WTC11 (cell line): ENCODE measurements around the gene PTPRG. TPM values are rescaled to one million over a fixed set of nuclear protein-coding genes. Genes with fewer than 3 reads are reported as not detected.

Experiments used
- ATAC-seq: fragments of 200-7000 bp; cut with Tn5 transposase; 2 replicates; pipeline ENCODE4 v1.10.0; 2021; ENCODE audit warnings: mild to moderate bottlenecking, moderate library complexity
- CTCF ChIA-PET: fragments of 300-600 bp; sonication (Branson Sonifier 250); formaldehyde crosslinking; loops from one replicate; lab custom pipeline; 2021; ENCODE audit warnings: antibody characterized with exemption; lab: Charles Lee
- POLR2A ChIA-PET: fragments of 350-600 bp; sonication (Branson Sonifier 250); formaldehyde crosslinking; loops from one replicate; lab custom pipeline; 2021; ENCODE audit warnings: antibody characterized with exemption; lab: Charles Lee
- DNase-seq: peaks from one replicate; pipeline ENCODE4 v3.0.0; 2021; ENCODE audit warnings: low spot score
- H3K27ac Mint-ChIP-seq: 2 replicates; pipeline ENCODE4 v1.8.0; 2021; ENCODE audit warnings: mixed read lengths
- H3K27me3 Mint-ChIP-seq: 2 replicates; pipeline ENCODE4 v1.8.0; 2021; ENCODE audit warnings: low read depth, mild to moderate bottlenecking, moderate library complexity, mixed read lengths
- H3K36me3 Mint-ChIP-seq: 2 replicates; pipeline ENCODE4 v1.8.0; 2021; ENCODE audit warnings: mixed read lengths
- H3K4me1 Mint-ChIP-seq: 2 replicates; pipeline ENCODE4 v1.8.0; 2022; ENCODE audit warnings: mixed read lengths
- H3K4me3 Mint-ChIP-seq: 2 replicates; pipeline ENCODE4 v1.8.0; 2021; ENCODE audit warnings: mild to moderate bottlenecking, moderate library complexity, mixed read lengths
- H3K9me3 Mint-ChIP-seq: 2 replicates; pipeline ENCODE4 v1.8.0; 2021; ENCODE audit warnings: mixed read lengths
- ATF1 ChIP-seq: sonication (generic); formaldehyde crosslinking; IDR thresholded peaks from 2 replicates; pipeline ENCODE4 v1.8.1; 2023; ENCODE audit warnings: mild to moderate bottlenecking, moderate library complexity, missing genetic modification reagents
- GABPB1 ChIP-seq: sonication (generic); formaldehyde crosslinking; IDR thresholded peaks from 2 replicates; pipeline ENCODE4 v1.8.1; 2023; ENCODE audit warnings: mild to moderate bottlenecking, missing genetic modification reagents
- SMAD3 ChIP-seq: sonication (generic); formaldehyde crosslinking; IDR thresholded peaks from 2 replicates; pipeline ENCODE4 v1.8.0; 2022; ENCODE audit warnings: missing genetic modification reagents, mild to moderate bottlenecking, borderline replicate concordance
- SMAD4 ChIP-seq: sonication (generic); formaldehyde crosslinking; IDR thresholded peaks from 2 replicates; pipeline ENCODE4 v1.8.0; 2022; ENCODE audit warnings: mild to moderate bottlenecking, missing genetic modification reagents
- total RNA-seq: library from RNA; stranded (reverse); gene quantifications from 3 replicates; pipeline ENCODE4 v1.2.3, GENCODE V29; 2021
- TF ChIP-seq, protein P1 (sequence below): sonication (generic); formaldehyde crosslinking; conservative IDR thresholded peaks from 2 replicates; pipeline ENCODE4 v1.8.1; 2023; ENCODE audit warnings: mild to moderate bottlenecking, low read depth, missing genetic modification reagents, moderate library complexity
- TF ChIP-seq, protein P2 (sequence below): sonication (generic); formaldehyde crosslinking; IDR thresholded peaks from 2 replicates; pipeline ENCODE4 v1.8.0; 2022; ENCODE audit warnings: mild to moderate bottlenecking, missing genetic modification reagents
- TF ChIP-seq, protein P3 (sequence below): sonication (generic); formaldehyde crosslinking; IDR thresholded peaks from 2 replicates; pipeline ENCODE4 v1.8.0; 2023; ENCODE audit warnings: mild to moderate bottlenecking, missing genetic modification reagents
- TF ChIP-seq, protein P4 (sequence below): fragments of 250-450 bp; sonication (Bioruptor Pico); IDR thresholded peaks from 2 replicates; pipeline ENCODE4 v1.9.0; 2021; ENCODE audit warnings: mild to moderate bottlenecking
- TF ChIP-seq, protein P5 (sequence below): sonication (generic); formaldehyde crosslinking; IDR thresholded peaks from 2 replicates; pipeline ENCODE4 v1.8.0; 2023; ENCODE audit warnings: missing genetic modification reagents, mild to moderate bottlenecking, borderline replicate concordance
- TF ChIP-seq, protein P6 (sequence below): sonication (generic); formaldehyde crosslinking; IDR thresholded peaks from 2 replicates; pipeline ENCODE4 v1.8.1; 2022; ENCODE audit warnings: low read depth, mild to moderate bottlenecking, moderate library complexity, missing genetic modification reagents, borderline replicate concordance
- TF ChIP-seq, protein P7 (sequence below): sonication (generic); formaldehyde crosslinking; IDR thresholded peaks from 2 replicates; pipeline ENCODE4 v1.8.1; 2023; ENCODE audit warnings: mild to moderate bottlenecking, moderate library complexity, missing genetic modification reagents
- TF ChIP-seq, protein P8 (sequence below): fragments of 250-450 bp; sonication (Bioruptor Pico); IDR thresholded peaks from 2 replicates; pipeline ENCODE4 v1.8.0; 2021; ENCODE audit warnings: mild to moderate bottlenecking

Gene PTPRG
- total RNA-seq, 1 experiment from 2014 or later, result 106 TPM

DNA sequence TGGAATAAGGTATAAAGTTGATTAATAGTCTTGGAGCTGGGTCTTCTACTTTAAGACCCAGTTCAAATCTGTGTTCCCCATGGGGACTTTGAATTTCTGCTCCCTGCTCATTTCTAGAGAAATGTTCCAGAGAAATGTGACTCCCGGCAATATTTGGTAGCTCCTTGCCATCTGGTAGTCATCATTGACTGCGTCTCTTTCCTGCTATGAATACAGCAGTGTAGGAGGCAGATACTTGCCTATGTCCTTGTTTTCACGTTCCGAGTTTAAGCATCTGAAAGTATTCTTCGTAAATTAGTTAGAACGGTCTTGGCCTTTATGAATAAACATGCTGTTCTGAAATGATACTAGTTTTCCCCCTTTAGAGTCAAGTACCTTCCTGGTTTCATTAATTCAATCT, 352.9 kb downstream of the PTPRG start:
- Mint-ChIP-seq H3K27me3 (no peaks in the 10 kb centered on the region), H3K36me3 (no peaks in the 10 kb centered on the region), H3K4me1 (peaks cover 90% of the 10 kb centered on the region), H3K27ac (peak overlapping the region; percentile 42), H3K9me3 (no peaks in the 10 kb centered on the region), H3K4me3 (no peak overlapping the region)
- POLR2A ChIA-PET, result interaction anchor here (1.1 kb wide), 1 partner anchor 8 kb away, joined by 3 read pairs; no protein-coding TSS in a partner anchor
- ATAC-seq (no peak), DNase-seq (no peak)
- no peak for TF ChIP-seq SMAD3 (CRISPR knock-in tag)
- TF ChIP-seq, protein P1, sequence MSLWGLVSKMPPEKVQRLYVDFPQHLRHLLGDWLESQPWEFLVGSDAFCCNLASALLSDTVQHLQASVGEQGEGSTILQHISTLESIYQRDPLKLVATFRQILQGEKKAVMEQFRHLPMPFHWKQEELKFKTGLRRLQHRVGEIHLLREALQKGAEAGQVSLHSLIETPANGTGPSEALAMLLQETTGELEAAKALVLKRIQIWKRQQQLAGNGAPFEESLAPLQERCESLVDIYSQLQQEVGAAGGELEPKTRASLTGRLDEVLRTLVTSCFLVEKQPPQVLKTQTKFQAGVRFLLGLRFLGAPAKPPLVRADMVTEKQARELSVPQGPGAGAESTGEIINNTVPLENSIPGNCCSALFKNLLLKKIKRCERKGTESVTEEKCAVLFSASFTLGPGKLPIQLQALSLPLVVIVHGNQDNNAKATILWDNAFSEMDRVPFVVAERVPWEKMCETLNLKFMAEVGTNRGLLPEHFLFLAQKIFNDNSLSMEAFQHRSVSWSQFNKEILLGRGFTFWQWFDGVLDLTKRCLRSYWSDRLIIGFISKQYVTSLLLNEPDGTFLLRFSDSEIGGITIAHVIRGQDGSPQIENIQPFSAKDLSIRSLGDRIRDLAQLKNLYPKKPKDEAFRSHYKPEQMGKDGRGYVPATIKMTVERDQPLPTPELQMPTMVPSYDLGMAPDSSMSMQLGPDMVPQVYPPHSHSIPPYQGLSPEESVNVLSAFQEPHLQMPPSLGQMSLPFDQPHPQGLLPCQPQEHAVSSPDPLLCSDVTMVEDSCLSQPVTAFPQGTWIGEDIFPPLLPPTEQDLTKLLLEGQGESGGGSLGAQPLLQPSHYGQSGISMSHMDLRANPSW, result no peak
- no peak for TF ChIP-seq ATF1 (CRISPR knock-in tag)
- TF ChIP-seq, protein P2, sequence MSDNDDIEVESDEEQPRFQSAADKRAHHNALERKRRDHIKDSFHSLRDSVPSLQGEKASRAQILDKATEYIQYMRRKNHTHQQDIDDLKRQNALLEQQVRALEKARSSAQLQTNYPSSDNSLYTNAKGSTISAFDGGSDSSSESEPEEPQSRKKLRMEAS (CRISPR knock-in tag), result no peak
- CTCF ChIA-PET, result interaction anchor here (2.0 kb wide), 1 partner anchor 22 kb away, joined by 12 read pairs; no protein-coding TSS in a partner anchor

DNA sequence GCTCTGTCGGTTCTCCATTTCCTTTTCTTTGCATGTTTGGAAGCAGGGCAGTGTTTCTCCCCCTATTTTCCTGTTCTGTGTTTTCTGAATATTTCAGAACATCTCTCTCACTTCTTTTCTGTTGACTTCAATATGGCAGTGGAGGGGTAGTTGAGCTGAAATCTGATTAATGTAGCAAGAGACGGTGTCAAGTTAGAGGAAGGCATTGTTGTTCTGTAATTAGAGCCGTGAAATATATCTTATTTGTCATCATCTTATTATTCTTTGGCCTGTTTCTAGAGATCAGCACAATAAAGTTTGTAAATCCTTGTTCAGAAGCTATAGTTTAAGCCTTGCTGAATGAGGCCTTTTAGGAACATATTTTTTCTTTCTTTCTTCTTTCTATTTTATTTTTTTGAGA, 353.9 kb downstream of the PTPRG start:
- Mint-ChIP-seq H3K9me3 (no peaks in the 10 kb centered on the region), H3K27ac (peak overlapping the region; percentile 72; the same call in 1 of the 2 replicates), H3K4me3 (no peak overlapping the region), H3K27me3 (no peaks in the 10 kb centered on the region), H3K36me3 (no peaks in the 10 kb centered on the region), H3K4me1 (peaks cover 89% of the 10 kb centered on the region)
- no peak for DNase-seq
- ATAC-seq, result no peak
- CTCF ChIA-PET, result interaction anchor here (2.0 kb wide), 1 partner anchor 21 kb away, joined by 12 read pairs; no protein-coding TSS in a partner anchor
- TF ChIP-seq, protein P3, sequence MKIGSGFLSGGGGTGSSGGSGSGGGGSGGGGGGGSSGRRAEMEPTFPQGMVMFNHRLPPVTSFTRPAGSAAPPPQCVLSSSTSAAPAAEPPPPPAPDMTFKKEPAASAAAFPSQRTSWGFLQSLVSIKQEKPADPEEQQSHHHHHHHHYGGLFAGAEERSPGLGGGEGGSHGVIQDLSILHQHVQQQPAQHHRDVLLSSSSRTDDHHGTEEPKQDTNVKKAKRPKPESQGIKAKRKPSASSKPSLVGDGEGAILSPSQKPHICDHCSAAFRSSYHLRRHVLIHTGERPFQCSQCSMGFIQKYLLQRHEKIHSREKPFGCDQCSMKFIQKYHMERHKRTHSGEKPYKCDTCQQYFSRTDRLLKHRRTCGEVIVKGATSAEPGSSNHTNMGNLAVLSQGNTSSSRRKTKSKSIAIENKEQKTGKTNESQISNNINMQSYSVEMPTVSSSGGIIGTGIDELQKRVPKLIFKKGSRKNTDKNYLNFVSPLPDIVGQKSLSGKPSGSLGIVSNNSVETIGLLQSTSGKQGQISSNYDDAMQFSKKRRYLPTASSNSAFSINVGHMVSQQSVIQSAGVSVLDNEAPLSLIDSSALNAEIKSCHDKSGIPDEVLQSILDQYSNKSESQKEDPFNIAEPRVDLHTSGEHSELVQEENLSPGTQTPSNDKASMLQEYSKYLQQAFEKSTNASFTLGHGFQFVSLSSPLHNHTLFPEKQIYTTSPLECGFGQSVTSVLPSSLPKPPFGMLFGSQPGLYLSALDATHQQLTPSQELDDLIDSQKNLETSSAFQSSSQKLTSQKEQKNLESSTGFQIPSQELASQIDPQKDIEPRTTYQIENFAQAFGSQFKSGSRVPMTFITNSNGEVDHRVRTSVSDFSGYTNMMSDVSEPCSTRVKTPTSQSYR, result no peak
- no peak for TF ChIP-seq SMAD4 (CRISPR knock-in tag)
- TF ChIP-seq, protein P4, sequence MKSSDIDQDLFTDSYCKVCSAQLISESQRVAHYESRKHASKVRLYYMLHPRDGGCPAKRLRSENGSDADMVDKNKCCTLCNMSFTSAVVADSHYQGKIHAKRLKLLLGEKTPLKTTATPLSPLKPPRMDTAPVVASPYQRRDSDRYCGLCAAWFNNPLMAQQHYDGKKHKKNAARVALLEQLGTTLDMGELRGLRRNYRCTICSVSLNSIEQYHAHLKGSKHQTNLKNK (CRISPR knock-in tag), result no peak
- TF ChIP-seq, protein P5, sequence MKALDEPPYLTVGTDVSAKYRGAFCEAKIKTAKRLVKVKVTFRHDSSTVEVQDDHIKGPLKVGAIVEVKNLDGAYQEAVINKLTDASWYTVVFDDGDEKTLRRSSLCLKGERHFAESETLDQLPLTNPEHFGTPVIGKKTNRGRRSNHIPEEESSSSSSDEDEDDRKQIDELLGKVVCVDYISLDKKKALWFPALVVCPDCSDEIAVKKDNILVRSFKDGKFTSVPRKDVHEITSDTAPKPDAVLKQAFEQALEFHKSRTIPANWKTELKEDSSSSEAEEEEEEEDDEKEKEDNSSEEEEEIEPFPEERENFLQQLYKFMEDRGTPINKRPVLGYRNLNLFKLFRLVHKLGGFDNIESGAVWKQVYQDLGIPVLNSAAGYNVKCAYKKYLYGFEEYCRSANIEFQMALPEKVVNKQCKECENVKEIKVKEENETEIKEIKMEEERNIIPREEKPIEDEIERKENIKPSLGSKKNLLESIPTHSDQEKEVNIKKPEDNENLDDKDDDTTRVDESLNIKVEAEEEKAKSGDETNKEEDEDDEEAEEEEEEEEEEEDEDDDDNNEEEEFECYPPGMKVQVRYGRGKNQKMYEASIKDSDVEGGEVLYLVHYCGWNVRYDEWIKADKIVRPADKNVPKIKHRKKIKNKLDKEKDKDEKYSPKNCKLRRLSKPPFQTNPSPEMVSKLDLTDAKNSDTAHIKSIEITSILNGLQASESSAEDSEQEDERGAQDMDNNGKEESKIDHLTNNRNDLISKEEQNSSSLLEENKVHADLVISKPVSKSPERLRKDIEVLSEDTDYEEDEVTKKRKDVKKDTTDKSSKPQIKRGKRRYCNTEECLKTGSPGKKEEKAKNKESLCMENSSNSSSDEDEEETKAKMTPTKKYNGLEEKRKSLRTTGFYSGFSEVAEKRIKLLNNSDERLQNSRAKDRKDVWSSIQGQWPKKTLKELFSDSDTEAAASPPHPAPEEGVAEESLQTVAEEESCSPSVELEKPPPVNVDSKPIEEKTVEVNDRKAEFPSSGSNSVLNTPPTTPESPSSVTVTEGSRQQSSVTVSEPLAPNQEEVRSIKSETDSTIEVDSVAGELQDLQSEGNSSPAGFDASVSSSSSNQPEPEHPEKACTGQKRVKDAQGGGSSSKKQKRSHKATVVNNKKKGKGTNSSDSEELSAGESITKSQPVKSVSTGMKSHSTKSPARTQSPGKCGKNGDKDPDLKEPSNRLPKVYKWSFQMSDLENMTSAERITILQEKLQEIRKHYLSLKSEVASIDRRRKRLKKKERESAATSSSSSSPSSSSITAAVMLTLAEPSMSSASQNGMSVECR, result no peak
- no peak for TF ChIP-seq GABPB1 (CRISPR knock-in tag)
- POLR2A ChIA-PET, result no interaction called here

DNA sequence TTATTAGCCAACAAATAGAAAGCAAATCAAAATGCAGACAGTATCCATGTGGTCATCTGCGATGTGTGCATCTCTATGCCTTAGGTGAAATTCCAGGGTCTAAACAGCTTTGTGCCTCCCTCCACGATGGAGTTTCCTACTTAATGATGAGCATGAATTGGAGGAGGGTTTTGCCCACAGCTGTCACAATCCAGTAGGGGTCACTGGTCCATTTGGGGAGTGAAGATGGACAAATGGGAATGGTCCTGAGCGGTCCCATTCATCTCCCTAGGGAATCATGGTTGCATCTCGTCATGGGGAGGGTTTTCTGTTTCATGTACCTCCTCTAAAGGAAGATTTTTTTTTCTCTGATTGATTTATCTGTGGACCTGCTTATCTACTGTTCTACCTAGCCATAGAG, 358.0 kb downstream of the PTPRG start:
- peaks cover 82% of the 10 kb centered on the region for H3K4me1 Mint-ChIP-seq
- no peaks in the 10 kb centered on the region for H3K9me3 Mint-ChIP-seq
- H3K27ac Mint-ChIP-seq, result no peak overlapping the region
- DNase-seq, result no peak
- ChIA-PET CTCF (interaction anchor here (1.6 to 4.3 kb wide), 2 partner anchors 14 to 17 kb away, joined by 5 to 17 read pairs; no protein-coding TSS in a partner anchor), POLR2A (no interaction called here)
- ATAC-seq, result peak; percentile 57
- H3K4me3 Mint-ChIP-seq, result no peak overlapping the region
- no peaks in the 10 kb centered on the region for H3K36me3 Mint-ChIP-seq
- H3K27me3 Mint-ChIP-seq, result no peaks in the 10 kb centered on the region
- TF ChIP-seq, protein P3, result no peak
- TF ChIP-seq, protein P6, sequence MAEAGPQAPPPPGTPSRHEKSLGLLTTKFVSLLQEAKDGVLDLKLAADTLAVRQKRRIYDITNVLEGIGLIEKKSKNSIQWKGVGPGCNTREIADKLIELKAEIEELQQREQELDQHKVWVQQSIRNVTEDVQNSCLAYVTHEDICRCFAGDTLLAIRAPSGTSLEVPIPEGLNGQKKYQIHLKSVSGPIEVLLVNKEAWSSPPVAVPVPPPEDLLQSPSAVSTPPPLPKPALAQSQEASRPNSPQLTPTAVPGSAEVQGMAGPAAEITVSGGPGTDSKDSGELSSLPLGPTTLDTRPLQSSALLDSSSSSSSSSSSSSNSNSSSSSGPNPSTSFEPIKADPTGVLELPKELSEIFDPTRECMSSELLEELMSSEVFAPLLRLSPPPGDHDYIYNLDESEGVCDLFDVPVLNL, result no peak
- TF ChIP-seq, protein P7, sequence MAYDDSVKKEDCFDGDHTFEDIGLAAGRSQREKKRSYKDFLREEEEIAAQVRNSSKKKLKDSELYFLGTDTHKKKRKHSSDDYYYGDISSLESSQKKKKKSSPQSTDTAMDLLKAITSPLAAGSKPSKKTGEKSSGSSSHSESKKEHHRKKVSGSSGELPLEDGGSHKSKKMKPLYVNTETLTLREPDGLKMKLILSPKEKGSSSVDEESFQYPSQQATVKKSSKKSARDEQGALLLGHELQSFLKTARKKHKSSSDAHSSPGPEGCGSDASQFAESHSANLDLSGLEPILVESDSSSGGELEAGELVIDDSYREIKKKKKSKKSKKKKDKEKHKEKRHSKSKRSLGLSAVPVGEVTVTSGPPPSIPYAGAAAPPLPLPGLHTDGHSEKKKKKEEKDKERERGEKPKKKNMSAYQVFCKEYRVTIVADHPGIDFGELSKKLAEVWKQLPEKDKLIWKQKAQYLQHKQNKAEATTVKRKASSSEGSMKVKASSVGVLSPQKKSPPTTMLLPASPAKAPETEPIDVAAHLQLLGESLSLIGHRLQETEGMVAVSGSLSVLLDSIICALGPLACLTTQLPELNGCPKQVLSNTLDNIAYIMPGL (CRISPR knock-in tag), result no peak
- TF ChIP-seq, protein P8, sequence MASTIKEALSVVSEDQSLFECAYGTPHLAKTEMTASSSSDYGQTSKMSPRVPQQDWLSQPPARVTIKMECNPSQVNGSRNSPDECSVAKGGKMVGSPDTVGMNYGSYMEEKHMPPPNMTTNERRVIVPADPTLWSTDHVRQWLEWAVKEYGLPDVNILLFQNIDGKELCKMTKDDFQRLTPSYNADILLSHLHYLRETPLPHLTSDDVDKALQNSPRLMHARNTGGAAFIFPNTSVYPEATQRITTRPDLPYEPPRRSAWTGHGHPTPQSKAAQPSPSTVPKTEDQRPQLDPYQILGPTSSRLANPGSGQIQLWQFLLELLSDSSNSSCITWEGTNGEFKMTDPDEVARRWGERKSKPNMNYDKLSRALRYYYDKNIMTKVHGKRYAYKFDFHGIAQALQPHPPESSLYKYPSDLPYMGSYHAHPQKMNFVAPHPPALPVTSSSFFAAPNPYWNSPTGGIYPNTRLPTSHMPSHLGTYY, result no peak
